Measurements from ENCODE around the gene LEFTY1.

DNA sequence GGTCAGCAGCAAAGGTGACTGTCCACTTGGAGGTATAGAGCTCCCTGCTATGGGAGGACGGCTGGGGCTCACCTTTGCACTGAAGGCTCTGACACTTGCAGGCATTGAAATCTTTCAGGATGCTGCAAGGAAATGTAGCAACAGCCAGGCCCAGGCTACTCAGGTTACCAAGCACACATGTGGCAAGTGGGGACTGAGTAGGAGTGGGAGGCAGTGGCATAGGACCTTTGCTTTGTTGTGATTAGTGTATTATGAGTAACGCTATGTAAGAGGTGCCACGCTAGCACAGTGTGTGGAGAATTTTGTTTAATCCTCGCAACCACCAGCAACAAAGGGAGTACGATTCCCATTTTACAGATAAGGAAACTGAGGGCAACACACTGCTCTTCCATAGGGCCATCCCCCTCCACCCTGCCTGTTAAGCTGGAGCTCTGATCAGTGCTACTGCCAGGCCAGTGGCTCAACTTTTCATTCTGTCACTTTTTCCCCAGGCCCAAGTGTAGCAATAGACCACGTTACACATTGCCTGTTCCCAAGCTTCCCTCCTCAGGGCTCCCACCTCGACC is 28.0 kb downstream of the LEFTY1 start:
- TF ChIP-seq MAFK (IDR thresholded peaks at IDR 0.05; ENCODE audit: low read depth, low read length) (no peak), POLR2A (IDR thresholded peaks at IDR 0.05; ENCODE audit: low read depth, low read length) (no peak), MXI1 (IDR thresholded peaks at IDR 0.05; ENCODE audit: borderline replicate concordance, low read depth, low read length) (no peak), SMC3 (IDR thresholded peaks at IDR 0.05; ENCODE audit: low read depth, low read length) (no peak), RCOR1 (IDR thresholded peaks at IDR 0.05; ENCODE audit: insufficient replicate concordance, low read length) (no peak), RAD21 (IDR thresholded peaks at IDR 0.05; ENCODE audit: low read length) (no peak), CHD1 (IDR thresholded peaks at IDR 0.05; ENCODE audit: low read depth, low read length) (no peak), NFE2L2 (IDR thresholded peaks at IDR 0.05; ENCODE audit: low read depth, low read length) (no peak), RFX5 (IDR thresholded peaks at IDR 0.05; ENCODE audit: low read depth, low read length) (no peak), BHLHE40 (IDR thresholded peaks at IDR 0.05; ENCODE audit: low read depth, low read length) (no peak), FOS (IDR thresholded peaks at IDR 0.05; ENCODE audit: low read depth, low read length) (no peak)
- TF ChIP-seq, protein P1, sequence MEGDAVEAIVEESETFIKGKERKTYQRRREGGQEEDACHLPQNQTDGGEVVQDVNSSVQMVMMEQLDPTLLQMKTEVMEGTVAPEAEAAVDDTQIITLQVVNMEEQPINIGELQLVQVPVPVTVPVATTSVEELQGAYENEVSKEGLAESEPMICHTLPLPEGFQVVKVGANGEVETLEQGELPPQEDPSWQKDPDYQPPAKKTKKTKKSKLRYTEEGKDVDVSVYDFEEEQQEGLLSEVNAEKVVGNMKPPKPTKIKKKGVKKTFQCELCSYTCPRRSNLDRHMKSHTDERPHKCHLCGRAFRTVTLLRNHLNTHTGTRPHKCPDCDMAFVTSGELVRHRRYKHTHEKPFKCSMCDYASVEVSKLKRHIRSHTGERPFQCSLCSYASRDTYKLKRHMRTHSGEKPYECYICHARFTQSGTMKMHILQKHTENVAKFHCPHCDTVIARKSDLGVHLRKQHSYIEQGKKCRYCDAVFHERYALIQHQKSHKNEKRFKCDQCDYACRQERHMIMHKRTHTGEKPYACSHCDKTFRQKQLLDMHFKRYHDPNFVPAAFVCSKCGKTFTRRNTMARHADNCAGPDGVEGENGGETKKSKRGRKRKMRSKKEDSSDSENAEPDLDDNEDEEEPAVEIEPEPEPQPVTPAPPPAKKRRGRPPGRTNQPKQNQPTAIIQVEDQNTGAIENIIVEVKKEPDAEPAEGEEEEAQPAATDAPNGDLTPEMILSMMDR (conservative IDR thresholded peaks at IDR 0.05; ENCODE audit: low read depth, low read length), result no peak
- TF ChIP-seq, protein P2, sequence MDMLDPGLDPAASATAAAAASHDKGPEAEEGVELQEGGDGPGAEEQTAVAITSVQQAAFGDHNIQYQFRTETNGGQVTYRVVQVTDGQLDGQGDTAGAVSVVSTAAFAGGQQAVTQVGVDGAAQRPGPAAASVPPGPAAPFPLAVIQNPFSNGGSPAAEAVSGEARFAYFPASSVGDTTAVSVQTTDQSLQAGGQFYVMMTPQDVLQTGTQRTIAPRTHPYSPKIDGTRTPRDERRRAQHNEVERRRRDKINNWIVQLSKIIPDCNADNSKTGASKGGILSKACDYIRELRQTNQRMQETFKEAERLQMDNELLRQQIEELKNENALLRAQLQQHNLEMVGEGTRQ (IDR thresholded peaks at IDR 0.05; ENCODE audit: low read depth, low read length), result no peak
